ENCODE data around the gene MKLN1. TPM values are rescaled to one million over a fixed set of nuclear protein-coding genes. Genes with fewer than 3 reads are reported as not detected.
A peak's percentile ranks its signal among the peaks of the same experiment; 100 is the strongest.

The MKLN1 gene
- total RNA-seq, 1 donor from 2014 or later = 63.8 TPM

- no peak for DNase-seq
These were observed 197.0 kb downstream of the MKLN1 start for GRCh38 chr7:131524703-131525102.

- DNase-seq = no peak
These were observed 198.1 kb downstream of the MKLN1 start for GRCh38 chr7:131525820-131526219.

GRCh38 chr7:131527456-131527855, 199.8 kb downstream of the MKLN1 start:
- no peak for DNase-seq

DNA sequence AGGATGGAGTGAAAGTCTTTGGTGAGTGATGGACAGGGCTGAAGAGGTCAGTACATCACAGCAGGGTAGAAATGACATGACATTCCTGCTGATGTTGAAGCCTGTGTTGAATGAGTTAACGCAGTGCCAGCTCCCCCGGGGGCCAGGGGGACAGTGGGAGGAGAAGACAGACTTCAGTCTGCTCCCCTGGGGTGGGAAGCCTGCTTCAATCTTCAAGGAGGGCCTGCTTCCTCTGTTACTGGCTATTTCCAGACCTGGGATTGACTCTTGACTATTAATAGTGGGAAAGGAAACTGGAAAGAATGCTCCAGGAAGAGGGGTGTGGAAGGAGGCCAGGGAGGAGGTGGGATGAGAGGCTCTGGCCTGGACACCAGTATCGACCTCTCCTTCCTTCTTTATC, 201.5 kb downstream of the MKLN1 start:
- DNase-seq = no peak

DNA sequence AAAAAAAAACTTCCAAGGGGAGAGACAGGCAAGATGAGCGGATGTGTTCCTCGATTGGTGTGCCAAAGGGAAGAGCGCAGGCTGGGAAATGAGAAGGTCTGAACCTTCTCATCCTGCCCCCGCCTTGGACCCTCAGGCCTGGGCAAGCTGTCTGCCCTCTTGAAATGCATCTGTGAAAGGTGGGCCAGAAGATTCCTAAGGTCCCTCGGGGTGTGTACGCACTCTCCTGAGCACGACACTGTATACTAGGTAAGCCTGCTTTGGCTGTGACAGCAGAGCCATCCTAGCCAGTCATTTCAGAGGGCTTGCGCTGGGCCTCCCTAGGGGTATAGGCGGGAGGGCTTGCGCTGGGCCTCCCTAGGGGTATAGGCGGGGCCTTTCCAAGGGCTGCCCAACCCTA, 201.9 kb downstream of the MKLN1 start:
- DNase-seq = no peak

GRCh38 chr7:131530137-131530536, 202.5 kb downstream of the MKLN1 start:
- DNase-seq = no peak

- DNase-seq = no peak
These were observed 205.0 kb downstream of the MKLN1 start for GRCh38 chr7:131532570-131533091.

DNA sequence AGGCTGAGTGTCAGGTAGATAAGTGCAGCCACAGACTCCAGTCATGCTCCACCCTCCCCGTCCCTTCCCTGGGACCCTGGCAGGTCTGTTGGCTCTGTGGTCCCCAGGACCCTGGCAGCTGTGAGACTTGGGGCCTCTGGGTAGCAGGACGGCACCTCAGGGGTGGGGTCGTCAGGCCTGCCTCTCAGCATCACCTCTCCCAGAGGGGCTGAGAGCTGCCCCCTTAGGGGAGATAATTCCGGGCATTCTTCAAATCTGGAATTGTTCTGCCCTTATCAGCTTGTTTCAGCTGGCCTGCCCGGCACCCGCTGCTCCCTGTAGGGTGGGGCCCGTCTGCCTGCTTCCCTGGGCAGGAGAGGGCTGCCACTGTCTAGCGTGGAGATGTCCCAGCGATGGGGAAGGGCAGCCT, 205.5 kb downstream of the MKLN1 start:
- DNase-seq = no peak

- no peak for DNase-seq
These were observed 206.2 kb downstream of the MKLN1 start for GRCh38 chr7:131533566-131534561.

- DNase-seq = no peak
These were observed 208.7 kb downstream of the MKLN1 start for GRCh38 chr7:131536361-131536849.

GRCh38 chr7:131537571-131537978, 209.9 kb downstream of the MKLN1 start:
- no peak for DNase-seq

DNA sequence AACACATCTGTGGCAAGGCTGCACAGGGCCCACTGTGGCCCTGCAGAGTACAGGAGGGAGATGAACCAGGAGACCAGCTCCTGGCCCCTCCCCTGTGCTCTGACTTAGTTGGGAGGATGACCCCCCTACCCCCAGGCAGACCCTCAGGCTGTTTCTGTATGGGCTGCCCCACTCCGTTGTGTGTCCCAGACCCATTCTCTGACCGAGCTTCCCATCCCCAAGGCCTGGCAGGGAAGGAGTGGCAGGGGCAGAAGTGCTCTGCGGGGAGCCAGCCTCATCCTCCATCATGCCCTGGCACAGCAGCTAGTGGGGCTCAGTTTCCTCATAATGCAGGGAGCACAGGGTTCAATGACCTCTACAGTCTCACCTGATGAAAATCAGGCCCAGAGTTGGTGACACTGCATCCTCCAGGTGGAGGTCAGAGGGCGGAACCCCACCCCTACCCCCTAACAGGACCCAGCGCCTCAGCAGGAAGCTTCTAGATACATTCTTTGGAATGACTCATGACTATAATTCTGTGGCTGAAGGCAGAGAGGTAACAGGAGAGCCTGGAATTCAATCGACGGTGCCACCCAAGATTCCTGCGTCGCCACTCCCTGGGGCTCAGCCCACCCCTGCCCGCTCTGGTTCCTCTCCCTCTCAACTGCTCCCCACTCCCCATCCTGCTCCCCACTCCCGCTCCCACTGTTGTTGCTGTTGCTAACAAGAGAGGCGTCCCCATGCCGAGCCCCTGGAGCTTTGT, 210.6 kb downstream of the MKLN1 start:
- DNase-seq = no peak

GRCh38 chr7:131538813-131539179, 211.1 kb downstream of the MKLN1 start:
- DNase-seq = peak; percentile 70

DNA sequence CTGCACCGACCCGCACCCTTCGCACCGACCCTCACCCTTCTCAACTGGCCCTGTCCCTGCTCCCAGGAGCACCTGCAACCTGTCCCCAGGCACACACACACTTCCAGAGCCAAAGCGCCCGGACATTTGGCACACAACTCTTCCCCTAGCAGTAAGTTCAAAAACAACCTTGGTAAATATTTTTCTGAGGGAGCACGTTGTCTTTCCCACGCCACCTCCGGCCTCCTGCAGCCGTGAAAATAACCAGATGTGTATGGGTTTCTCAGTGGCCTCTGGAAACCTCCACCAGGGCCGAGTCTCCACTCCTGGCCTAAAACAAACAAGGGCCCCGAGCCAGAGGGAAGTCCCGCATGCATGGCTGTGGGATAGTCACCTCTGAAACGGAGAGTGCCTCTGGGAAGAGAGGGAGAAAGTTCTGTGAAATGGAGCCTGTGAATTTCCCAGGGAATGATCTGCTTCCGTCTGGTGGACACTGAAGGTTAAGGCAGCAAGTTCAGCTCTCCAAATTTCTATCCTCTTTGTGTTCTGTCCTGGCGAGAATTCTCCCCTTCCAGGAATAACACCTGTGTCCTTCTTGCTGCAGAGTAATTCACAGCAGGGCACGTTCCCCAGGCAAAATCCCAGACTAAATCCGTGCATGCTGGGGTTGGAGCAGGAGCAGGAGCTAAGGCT, 213.0 kb downstream of the MKLN1 start:
- peak; percentile 76 for DNase-seq

GRCh38 chr7:131543298-131543697, 215.6 kb downstream of the MKLN1 start:
- no peak for DNase-seq

DNA sequence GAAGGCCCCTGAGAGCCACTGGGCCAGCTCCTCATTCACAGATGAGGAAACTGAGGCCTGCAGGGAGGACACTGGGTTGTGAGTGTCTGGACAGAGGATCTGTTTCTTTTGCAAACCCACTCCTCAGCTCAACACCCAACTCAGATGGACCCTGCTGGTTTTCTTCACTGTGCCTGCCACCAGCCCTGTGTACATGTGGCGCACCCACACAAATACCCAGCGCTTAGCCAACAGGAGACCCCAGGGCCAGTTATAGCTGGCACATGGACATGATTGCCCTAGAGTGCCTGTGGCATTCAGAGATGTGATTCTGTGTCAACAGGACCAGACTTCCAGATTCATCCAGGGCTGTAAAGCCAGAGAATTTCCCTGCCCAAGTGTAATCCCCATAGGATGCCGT, 216.3 kb downstream of the MKLN1 start:
- no peak for DNase-seq

DNA sequence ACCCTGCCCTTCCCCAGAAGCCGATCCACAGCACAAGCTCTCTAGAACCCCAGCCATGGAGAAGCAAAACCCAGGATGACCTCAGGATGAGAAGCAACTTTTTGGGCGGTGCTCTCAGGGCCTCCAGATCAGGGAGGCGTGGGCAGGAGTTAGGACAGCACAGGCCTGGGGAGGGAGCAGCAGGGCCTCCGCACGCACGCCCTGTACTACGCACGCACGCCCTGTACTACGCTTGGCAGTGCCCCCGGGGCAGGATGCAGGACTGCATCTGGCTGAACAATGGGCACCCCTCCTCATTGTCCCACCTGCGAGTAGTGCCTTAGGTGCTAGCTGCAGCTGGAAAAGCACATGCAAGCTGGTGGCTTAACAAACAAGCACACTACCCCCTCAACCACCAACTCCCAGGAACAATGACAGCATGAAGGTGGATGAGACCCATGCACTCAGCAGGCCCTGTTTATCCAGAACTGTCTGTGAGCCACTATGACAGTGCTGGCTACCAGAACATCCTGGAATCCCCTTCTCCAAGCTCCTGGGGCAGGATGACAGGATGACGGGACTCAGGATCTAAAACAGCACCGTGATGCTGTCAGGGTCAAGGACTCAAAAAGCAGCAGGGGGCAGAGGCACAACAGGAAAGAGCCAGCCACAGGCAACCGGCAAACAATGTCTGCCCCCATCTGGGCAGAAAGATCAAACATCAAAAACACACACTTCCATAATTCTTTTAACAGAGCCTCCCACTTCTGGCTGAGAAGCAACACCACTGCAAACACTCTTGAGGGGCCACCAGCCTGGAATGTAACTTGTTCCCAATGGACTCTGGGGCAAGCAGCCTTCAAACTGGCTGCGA, 217.0 kb downstream of the MKLN1 start:
- DNase-seq = no peak

DNA sequence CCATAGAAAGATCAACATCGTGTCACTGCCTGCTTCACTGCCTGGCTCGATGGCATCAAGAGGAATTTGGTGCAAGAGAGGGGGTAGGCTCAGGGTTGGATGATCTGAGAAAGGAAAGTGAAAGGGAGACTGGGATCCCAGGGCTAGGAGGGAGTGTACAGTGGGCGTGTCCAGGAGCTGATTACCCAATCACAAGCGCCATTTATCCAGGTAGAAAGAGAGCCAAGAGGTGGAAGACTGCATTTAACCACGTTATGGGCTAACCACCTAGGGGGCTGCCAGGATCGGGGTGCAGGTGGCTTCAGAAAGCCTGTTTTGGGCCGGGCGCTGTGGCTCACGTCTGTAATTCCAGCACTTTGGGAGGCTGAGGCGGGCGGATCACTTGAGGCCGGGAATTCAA, 218.4 kb downstream of the MKLN1 start:
- no peak for DNase-seq
